ENCODE measurements around the gene HSP90AA1. TPM values are rescaled to one million over a fixed set of nuclear protein-coding genes. Genes with fewer than 3 reads are reported as not detected.

Gene HSP90AA1
- total and polyA plus RNA-seq, 2 donors (not counting 1 experiment from before 2014, with no cell fraction given) = 190 to 222 TPM

DNA sequence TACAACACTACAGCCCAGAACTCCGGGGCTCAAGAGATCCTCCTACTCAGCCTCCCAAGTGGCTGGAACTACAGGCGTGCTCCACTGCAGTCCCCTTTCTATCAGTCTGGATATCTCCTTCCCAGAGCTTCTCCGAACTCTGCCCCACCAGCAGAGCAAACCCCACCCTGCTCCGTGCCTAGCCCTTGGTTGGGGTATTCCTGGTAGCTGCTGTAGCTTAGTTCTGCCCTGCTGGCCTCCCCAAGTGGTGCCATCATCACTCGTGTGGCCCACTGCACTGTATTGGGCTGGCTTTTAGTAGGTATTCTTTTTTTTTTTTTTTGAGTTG, 9.5 kb downstream of the HSP90AA1 start:
- intact Hi-C loops (cut with micrococcal nuclease) = no loop called here
- no peak for ATAC-seq (ENCODE audit: low read depth)
- Mint-ChIP-seq H3K4me1 (peaks cover 8% of the 10 kb centered on the region), H3K27ac (no peak overlapping the region), H3K9me3 (ENCODE audit: insufficient read depth) (no peaks in the 10 kb centered on the region), H3K27me3 (no peaks in the 10 kb centered on the region), H3K4me3 (no peak overlapping the region)
- Histone ChIP-seq H3K79me2 (ENCODE audit: control insufficient read depth, insufficient read depth, low read length) (no peaks in the 10 kb centered on the region), H3K4me1 (ENCODE audit: control insufficient read depth in 2 of 2, insufficient read depth in 2 of 2, low read length in 2 of 2) (no peaks in the 10 kb centered on the region), H3K9me3 (ENCODE audit: control extremely low read depth in 1 of 3, control insufficient read depth in 2 of 3, insufficient read depth in 1 of 3, low read length in 2 of 3) (peaks cover 0 to 6% (median 0%) of the 10 kb centered on the region in 3 donors), H3K4me3 (ENCODE audit: control extremely low read depth in 1 of 5, extremely low read depth in 1 of 5, insufficient read depth in 1 of 5, low read depth in 2 of 5, low read length in 4 of 5) (no peak overlapping the region), H3K27ac (ENCODE audit: low read length in 2 of 2) (no peak overlapping the region), H3K27me3 (replicated peaks in 1 of 4; ENCODE audit: control extremely low read depth in 1 of 4, control insufficient read depth in 3 of 4, insufficient read depth in 4 of 4, low read length in 3 of 4) (no peaks in the 10 kb centered on the region), H3K36me3 (replicated peaks in 1 of 2; ENCODE audit: control extremely low read depth in 1 of 2, control insufficient read depth in 1 of 2, extremely low read depth in 1 of 2, insufficient read depth in 2 of 2, low read length in 1 of 2) (peaks cover 0 to 35% of the 10 kb centered on the region in 2 experiments), H2AFZ (ENCODE audit: insufficient read depth, low read depth, low read length, poor library complexity, severe bottlenecking) (no peak overlapping the region), H4K20me1 (ENCODE audit: control insufficient read depth, insufficient read depth, low read length, poor library complexity, severe bottlenecking) (peaks cover 11% of the 10 kb centered on the region), H3K9ac (ENCODE audit: low read length) (no peak overlapping the region), H3K4me2 (replicated peaks; ENCODE audit: low read depth, low read length, poor library complexity, severe bottlenecking) (no peak overlapping the region)
- 73% methylated on average over 3 of the region's 5 CpGs for WGBS (ENCODE audit: insufficient coverage)
- DNase-seq = no peak
- POLR2A ChIA-PET = no interaction called here
- CTCF ChIA-PET = interaction anchor here (0.7 to 1.5 kb wide), 2 partner anchors 10 to 19 kb away, joined by 3 to 8 read pairs; no protein-coding TSS in a partner anchor
- TF ChIP-seq, protein P1, sequence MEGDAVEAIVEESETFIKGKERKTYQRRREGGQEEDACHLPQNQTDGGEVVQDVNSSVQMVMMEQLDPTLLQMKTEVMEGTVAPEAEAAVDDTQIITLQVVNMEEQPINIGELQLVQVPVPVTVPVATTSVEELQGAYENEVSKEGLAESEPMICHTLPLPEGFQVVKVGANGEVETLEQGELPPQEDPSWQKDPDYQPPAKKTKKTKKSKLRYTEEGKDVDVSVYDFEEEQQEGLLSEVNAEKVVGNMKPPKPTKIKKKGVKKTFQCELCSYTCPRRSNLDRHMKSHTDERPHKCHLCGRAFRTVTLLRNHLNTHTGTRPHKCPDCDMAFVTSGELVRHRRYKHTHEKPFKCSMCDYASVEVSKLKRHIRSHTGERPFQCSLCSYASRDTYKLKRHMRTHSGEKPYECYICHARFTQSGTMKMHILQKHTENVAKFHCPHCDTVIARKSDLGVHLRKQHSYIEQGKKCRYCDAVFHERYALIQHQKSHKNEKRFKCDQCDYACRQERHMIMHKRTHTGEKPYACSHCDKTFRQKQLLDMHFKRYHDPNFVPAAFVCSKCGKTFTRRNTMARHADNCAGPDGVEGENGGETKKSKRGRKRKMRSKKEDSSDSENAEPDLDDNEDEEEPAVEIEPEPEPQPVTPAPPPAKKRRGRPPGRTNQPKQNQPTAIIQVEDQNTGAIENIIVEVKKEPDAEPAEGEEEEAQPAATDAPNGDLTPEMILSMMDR (IDR thresholded peaks at IDR 0.05) = no peak
- no peak for TF ChIP-seq EZH2 (IDR thresholded peaks at IDR 0.05; ENCODE audit: borderline replicate concordance, insufficient read depth, low read depth, low read length, poor library complexity, severe bottlenecking)

- H3K4me3 ChIP-seq (ENCODE audit: control extremely low read depth in 1 of 5, extremely low read depth in 1 of 5, insufficient read depth in 1 of 5, low read depth in 2 of 5, low read length in 4 of 5) = no peak overlapping the region
- Mint-ChIP-seq H3K9me3 (ENCODE audit: insufficient read depth) (no peaks in the 10 kb centered on the region), H3K27me3 (no peaks in the 10 kb centered on the region), H3K27ac (no peak overlapping the region), H3K4me3 (no peak overlapping the region), H3K4me1 (no peaks in the 10 kb centered on the region)
- CTCF ChIA-PET = no interaction called here
- H3K9ac ChIP-seq (ENCODE audit: low read length) = no peak overlapping the region
- no peak overlapping the region for H3K27ac ChIP-seq (ENCODE audit: low read length in 2 of 2)
- ATAC-seq (ENCODE audit: low read depth) (no peak), DNase-seq (no peak)
- H2AFZ ChIP-seq (ENCODE audit: insufficient read depth, low read depth, low read length, poor library complexity, severe bottlenecking) = no peak overlapping the region
- POLR2A ChIA-PET = no interaction called here
- H3K4me1 ChIP-seq (ENCODE audit: control insufficient read depth in 2 of 2, insufficient read depth in 2 of 2, low read length in 2 of 2) = no peaks in the 10 kb centered on the region
- H3K4me2 ChIP-seq (replicated peaks; ENCODE audit: low read depth, low read length, poor library complexity, severe bottlenecking) = no peak overlapping the region
- no peak for TF ChIP-seq EZH2 (IDR thresholded peaks at IDR 0.05; ENCODE audit: borderline replicate concordance, insufficient read depth, low read depth, low read length, poor library complexity, severe bottlenecking)
- TF ChIP-seq, protein P1 (IDR thresholded peaks at IDR 0.05) = no peak
- peaks cover 0 to 13% of the 10 kb centered on the region in 2 experiments for H3K36me3 ChIP-seq (replicated peaks in 1 of 2; ENCODE audit: control extremely low read depth in 1 of 2, control insufficient read depth in 1 of 2, extremely low read depth in 1 of 2, insufficient read depth in 2 of 2, low read length in 1 of 2)
- H4K20me1 ChIP-seq (ENCODE audit: control insufficient read depth, insufficient read depth, low read length, poor library complexity, severe bottlenecking) = peaks cover 5% of the 10 kb centered on the region
- no peaks in the 10 kb centered on the region for H3K27me3 ChIP-seq (replicated peaks in 1 of 4; ENCODE audit: control extremely low read depth in 1 of 4, control insufficient read depth in 3 of 4, insufficient read depth in 4 of 4, low read length in 3 of 4)
- no peaks in the 10 kb centered on the region for H3K79me2 ChIP-seq (ENCODE audit: control insufficient read depth, insufficient read depth, low read length)
- no CpG with 5 or more reads among the region's 4 CpGs for WGBS (ENCODE audit: insufficient coverage)
- intact Hi-C loops (cut with micrococcal nuclease) = no loop called here
- H3K9me3 ChIP-seq (ENCODE audit: control extremely low read depth in 1 of 3, control insufficient read depth in 2 of 3, insufficient read depth in 1 of 3, low read length in 2 of 3) = peaks cover 0 to 6% (median 0%) of the 10 kb centered on the region in 3 donors
Observed at GRCh38 chr14:102075155-102075554, 11.7 kb downstream of the HSP90AA1 start.

All from B cell (primary cell).